ENCODE results near the gene ZNF618.

GRCh38 chr9:114051281-114051680, 175.2 kb downstream of the ZNF618 start:
- TF ChIP-seq CTCF (IDR thresholded peaks at IDR 0.05; ENCODE audit: poor library complexity) (no peak), EZH2 (IDR thresholded peaks at IDR 0.05; ENCODE audit: borderline replicate concordance) (no peak)
